Measurements from ENCODE around the gene TELO2.

TELO2 gene

DNA sequence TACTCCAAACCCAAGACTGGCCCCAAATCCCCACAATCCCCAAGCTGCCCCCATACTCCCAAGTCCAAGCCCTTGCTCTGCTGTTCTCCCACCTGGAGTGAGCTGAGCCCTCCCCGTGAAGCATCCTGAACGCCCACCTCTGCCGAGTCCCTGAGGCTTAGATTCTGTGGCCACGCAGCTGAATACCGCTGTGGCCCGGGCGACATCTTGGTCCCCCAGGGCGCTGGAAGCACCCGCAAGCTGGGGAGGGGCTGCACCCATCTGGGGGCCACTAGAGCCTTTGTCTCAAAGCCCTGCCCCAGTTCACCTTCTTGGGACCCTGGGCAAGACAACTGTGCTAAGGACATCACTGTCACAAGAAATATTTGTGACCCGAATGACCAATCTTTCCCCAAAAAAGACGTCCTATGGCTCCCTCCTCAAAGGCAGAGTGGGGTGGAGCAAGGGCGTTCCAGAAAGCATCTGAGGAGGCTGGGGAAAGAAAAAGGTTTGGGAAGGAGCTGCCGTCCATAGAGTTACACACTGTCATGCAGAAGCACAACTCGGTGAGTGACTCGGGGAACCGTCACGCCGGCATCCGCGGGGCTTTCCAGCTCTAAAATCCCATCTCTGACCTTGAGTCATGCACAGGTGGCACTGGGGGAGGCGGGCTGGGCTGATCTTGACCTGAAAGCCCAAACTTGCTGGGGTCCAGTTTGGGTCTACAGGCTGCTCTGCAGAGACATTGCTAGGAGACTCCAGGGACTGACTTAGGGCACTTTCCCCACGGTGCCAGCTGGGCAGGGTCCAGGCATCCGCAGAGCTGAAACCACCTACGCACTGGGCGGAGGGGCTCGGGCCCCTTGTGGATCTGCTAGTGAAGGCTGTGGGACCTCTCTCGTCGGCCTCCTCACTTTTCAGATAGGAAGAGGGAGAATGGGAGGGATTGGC, 11.0 kb upstream of the TELO2 start:
- no peak for DNase-seq

DNA sequence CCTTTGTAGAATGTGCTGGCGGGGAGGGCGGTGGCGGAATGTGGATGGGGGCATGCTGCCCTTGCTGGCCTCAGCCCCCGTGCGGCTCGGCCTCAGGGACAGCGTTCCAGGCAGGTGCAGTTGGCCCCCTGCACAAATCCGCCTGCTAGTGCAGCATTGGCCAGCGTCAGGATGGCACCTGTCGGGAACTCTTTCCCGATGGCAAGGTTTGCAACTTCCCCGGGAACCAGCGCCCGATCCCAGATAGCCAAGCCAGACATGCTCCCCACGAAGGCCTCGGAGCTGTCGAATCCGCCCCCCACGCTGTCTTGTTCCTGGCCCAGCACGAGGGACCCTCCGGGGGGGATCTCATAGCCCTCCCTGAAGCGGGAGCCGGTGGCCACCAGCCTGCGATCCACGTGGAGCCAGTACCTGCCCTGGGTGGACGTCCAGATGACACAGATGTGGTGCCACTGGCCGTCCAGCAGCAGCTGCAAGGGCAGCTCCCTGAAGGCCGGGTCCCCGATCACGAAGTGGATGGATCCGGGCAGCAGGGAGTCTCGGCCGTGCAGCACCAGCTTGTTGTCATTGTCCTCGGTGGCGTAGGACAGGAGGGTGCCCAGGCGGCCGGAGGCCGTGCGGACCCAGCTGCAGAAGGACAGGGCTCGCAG, 7.2 kb upstream of the TELO2 start:
- DNase-seq: no peak

DNA sequence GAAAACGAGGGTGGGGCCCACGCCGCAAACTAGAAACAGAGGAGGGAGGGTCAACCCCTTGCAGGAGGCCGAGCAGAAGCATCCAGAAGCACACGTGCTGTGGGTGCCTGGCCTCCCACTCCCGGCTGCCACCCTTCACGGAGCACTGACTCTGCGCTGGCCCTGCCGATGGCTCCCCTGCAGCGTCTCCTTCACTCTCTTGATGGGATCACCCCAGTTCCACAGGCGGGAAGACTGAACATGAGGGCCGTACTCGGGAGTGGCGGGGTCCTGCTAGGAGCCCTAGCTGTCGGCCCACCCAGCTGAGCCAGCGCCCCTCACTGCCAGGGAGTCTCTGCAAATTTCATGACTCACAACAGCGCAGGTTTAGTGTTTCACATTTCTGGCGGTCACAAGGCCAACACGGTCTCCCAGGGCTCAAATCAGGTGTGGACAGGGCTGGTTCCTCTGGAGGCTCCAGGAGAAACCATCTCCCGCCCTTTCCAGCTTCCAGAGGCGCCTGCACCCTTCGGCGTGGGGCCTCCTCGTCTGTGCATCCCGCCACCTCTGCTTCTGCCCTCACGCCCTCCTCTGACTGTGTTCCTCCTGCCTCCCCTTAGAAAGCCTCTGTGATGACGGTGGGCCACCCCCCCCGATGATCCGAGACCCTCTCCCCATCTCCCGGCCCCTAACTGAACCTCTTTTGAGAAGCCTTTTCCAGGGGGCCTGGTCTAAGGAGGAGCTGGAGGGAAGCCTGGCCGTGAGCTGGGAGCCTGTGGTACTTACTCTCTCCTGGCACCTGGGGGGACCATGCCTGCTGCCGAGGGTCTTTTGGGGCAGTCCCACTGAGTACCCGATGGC, 6.4 kb upstream of the TELO2 start:
- no peak for DNase-seq

DNA sequence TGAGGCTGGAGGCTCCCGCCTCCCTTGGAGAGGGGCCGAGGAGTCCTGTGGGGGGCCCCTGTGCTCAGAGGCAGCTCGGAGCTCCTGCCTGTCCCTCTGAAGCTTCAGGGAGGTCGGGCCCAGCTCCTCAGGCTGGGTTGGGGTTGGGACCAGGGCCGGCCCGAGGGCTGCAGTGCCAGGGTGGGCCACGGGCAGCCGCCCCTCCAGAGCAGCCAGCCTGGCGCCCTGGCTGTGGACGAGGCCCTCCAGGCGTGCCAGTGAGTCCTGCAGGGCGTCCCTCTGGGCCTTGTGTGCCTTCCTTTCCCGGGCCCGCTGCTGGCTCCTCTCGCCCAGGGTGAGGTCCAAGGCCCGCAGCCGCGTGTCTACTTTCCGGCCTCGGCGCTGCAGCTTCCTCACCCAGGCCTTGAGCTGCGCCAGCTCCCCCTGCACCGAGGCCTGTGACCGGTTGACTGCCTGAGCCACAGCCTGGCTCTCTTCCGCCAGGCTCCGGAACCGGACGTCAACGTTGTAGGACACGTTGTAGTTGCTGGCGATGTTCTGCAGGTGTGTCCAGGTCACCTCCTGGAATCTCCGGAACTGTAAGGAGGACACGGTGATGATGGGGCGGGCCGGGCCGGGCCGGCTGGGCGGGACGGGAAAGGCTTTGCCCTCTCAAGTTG, 5.6 kb upstream of the TELO2 start:
- no peak for DNase-seq

DNA sequence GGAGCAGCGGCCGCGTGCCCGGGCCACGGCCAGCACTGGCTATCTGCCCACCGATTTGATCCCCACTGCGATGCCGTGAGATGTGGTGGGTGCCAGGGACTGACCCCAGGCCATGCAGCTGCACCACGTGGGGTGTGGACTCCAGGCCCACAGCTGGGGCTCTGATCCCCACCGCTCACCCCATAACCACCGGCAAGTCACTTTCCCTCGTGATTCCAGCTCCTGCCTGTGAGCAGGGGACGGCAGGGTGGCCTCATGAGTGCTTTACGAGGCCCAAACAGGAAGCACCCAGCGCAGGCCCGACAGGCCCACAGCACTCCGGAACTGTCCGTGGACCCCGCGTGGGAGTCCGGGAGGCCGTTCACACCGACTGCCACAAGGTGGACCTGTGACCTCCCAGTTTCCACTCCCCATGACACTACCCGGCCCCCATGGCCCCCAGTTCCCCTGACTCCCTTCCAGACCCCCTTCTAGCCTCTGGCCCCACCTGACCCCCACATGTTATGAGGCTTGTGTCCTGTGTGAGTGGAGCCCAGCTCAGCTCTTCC, 5.0 kb upstream of the TELO2 start:
- no peak for DNase-seq

DNA sequence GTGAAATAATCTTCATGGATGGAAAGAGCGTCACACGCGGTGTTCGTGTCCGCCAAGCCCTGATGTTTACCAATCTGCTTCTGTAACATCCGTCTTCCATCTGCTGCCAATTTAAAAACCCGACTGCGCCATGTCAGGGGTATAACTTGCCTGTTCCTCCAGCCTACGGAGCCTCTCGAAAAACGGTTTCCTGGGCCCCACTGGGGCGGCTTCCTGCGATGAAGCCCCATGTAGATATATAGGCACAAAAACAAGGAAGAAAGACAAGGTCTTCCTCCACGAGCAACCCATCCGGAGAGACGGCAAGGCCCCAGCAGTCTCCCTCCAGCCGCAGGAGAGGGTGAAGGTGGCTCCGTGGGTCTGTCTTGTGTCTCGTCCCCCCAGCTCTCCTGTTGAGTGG, 4.5 kb upstream of the TELO2 start, which contains the start of gene PTX4:
PTX4 (minus strand) TSS at position 326 of the 400 bp plus-strand sequence; CDS start at position 291, 35 bp downstream.
- no peak for DNase-seq

DNA sequence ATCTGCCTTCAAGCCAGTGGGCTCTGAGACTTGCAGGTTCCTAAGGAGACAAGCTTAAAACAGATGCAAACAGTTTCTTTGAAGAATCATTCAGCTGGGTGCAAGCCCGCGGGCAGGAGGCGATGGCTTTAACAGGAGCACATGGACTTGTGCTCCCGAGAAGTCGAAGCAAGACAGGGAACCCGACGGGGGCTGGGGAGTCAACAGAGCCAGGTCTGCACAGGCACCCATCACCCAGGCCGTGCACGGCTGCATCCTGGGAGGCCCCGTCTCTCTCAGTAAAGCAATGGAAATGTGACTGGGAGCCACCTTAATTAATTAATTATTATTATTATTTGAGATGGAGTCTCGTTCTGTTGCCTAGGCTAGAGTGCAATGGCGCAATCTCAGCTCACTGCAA, 4.1 kb upstream of the TELO2 start:
- DNase-seq: no peak

DNA sequence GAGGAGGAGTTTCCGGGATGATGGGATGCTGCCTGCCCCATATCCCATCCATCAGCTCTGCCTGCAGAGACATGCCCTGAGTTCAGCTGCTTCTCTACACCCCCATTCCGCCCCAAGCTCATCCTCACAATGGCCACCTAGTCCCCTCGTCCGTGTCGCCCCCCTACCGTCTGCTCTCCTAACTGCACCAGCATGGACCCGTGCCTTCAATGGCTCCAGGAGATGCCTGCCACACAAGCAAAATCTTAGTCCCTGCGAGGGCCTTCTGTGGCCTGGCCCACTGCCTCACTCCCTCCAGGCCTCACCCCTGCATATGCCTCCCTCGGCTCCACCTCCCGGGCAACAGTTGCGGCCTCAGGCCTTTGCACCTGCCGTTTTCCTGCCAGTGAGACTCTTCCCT, 1.8 kb upstream of the TELO2 start:
- no peak for DNase-seq

DNA sequence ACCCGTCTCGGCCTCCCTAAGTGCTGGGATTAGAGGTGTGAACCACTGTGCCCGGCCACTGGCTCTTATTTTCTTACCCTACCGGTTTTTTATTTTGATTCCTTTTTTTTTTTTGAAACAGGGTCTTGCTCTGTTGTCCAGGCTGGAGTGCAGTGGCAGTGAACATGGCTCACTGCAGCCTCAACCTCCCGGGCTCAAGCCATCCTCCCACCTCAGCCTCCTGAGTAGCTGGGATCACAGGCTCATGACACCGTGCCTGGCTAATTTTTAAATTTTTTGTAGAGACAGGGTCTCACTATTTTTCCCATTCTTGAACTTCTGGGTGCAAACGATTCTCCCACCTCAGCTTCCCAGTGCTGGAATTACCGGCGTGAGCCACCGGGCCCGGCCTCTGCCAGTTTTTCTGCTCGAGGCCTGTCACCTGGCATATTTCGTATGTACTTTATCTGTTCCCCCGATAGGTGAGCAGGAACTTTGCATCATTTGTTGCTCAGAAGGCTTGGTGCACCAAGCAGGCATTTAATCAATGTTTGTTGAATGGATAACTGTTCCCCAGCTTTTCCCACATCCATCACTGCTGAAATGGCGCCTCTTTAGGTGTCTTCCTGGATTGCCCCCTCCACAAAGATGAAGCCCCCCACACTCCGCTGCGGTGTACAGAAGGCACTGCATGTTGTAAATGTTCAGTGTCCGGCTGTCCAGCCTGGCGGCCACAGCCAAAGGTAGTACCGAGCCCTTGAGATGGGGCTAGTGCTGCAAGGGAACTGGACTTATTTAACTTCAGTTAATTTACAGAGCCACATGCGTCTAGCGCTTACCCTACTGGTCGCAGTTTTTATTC, 858 bp upstream of the TELO2 start:
- DNase-seq: no peak

DNA sequence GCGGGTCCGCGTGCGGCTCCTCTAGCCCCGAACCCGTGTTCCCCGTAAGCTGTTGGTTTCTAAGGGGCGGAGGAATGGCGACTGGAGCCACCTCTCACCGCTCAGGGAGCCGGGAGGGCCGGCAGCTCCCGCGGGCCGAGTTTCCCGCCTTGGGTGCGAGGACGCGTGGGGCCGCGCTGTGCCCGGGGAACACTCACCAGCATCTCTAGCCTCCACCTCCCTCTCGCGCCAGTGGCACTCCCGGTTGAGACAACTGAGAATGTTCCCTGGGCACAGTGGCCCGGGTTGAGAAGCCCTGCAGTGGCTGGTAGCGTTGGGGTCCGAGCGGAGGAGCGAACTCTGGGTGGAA, 560 bp downstream of the TELO2 start:
- no peak for DNase-seq

DNA sequence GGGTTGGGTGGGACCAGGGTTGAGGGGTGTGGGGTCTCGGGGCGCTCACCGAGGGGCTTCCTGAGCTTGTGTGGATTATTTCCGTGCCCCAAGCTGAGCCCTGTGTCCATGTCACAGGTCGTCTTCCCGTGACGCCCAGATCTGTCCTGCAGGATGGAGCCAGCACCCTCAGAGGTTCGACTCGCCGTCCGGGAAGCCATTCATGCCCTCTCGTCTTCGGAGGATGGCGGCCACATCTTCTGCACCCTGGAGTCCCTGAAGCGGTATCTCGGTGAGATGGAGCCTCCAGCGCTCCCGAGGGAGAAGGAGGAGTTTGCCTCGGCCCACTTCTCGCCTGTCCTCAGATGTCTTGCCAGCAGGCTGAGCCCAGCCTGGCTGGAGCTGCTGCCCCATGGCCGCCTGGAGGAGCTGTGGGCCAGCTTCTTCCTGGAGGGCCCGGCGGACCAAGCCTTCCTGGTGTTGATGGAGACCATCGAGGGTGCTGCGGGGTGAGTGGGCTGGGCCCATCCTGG, 1.0 kb downstream of the TELO2 start:
- DNase-seq: no peak

DNA sequence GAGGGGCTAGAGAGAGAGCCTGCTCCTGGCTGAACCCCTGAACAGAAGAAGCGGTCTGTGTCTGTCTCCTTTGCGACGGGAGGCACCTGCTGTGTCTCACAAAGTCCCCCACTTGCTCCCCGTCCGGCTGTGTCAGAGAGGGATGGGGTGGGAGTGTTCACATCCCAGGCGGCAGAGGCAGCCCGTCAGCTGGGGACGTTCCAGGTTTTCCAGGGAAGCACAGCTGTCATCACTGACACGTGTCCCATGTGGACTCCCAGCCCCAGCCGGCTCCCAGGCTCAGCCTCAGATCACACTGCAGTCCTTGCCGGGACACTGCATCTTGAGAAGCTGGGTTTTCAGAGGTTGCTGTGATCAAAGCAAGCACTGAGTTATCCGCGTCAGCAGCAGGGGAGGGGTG, 1.6 kb downstream of the TELO2 start:
- DNase-seq: no peak

DNA sequence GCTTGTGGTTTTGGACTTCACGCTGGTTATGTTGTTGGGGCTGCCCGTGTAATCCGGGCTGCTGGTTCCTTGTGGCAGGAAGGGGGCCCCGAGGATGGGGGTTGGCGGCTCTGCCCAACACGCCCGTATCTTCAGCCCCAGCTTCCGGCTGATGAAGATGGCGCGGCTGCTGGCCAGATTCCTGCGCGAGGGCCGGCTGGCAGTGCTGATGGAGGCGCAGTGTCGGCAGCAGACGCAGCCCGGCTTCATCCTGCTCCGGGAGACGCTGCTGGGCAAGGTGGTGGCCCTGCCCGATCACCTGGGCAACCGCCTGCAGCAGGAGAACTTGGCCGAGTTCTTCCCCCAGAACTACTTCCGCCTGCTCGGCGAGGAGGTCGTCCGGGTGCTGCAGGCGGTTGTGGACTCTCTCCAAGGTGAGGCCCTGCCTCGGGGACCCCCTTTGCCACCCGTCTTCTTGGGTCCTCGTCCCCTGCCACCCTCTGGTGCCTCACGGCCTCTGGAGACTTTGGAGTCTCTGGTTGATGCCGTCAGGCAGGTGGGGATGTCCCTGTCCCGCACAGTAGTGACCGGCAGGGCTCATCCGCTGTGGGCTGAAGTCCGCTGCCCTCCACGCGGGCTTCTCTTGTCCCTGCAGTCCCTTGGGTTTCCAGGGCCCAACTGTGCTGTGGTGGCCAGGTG, 2.2 kb downstream of the TELO2 start:
- no peak for DNase-seq

DNA sequence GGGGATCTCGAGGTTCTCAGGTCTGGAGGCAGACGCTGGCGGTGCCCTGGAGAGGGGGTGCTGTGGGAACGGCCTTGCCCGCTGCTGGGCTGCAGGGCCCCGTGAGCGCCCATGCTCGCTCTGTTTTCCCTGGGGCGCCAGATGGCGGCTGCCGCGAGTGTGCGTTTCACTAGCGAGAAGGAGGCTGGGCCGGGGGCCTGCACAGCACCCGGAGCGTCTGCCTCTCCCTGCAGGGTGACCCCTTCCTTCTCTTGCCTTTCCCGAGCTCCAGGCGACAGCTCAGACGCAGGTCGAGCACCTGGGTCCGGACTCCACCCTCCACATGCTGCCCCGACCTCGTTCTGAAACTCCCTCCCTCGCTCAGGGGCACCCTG, 2.7 kb downstream of the TELO2 start:
- no peak for DNase-seq

DNA sequence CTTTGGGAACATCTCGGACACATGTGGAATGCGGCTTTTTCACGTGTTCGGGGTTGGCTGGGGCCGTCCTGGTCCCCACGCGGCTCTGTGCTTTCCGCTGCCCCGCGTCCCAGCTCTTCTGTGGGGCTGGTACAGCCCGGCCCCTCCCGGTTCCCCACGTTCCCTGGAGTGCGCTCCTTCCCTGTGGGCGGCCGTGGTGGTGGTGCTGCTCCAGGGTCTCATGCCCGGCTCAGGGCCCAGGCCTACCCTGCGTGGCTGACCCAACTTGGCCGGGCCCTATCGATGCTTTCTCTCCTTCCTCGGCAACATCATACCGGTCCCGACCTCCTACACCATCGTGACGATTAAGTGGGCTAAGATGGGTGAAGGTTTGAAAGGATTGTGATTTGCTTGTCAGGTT, 3.3 kb downstream of the TELO2 start:
- no peak for DNase-seq

DNA sequence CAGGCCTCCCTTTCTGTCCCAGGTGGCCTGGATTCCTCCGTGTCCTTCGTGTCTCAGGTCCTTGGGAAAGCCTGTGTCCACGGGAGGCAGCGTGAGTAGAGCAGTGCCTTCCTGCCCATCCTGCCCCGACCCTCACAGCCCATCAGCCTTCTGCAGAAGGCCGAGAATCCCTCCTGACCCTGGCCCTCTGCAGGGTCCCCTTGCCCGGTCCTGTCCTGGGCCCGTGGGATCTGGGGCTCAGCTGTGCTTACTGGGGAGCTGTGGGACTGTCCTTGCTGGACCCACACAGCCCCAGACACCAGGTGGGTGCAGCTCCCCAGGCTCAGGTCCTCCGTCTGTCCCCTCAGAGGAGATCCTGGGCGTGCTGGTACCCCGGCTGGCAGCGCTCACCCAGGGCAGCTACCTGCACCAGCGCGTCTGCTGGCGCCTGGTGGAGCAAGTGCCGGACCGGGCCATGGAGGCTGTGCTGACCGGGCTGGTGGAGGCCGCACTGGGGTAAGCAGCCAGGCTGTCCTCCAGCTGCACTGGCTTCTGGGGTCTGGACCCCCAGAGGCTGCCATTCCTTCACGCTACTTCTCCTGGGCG, 3.9 kb downstream of the TELO2 start:
- DNase-seq: no peak

DNA sequence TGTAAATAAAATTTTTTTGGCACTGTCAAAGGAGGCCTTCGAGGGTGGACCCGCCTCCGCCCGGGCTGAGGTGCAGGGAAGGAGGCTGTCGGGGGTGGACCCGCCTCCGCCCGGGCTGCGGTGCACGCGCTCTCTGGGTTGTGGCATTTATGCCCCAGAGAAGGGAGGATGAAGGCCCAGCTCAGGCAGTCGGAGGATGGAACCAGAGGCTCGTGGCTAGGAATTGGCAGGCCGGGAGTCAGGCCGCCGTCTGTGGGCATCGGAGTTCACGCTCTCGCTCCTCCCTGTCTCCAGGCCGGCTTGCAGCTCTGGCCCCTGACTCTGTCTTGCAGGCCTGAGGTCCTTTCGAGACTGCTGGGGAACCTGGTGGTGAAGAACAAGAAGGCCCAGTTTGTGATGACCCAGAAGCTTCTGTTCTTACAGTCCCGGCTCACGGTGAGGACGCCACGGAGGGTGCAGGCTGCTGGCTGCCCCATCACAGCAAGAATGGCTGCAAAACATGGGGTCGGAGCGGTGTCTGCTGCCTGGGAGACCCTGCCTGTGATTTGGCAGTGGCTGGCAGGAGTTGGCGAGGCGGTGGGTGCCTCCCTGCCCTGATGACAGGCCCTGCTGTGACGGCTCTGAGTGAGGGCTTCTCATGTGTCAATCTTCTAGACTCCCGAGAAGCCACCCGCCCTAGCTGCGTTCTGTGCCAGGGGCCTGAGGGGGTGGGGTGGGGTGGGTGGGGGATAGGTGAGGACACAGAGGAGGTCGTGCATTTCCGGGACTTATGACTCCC, 5.9 kb downstream of the TELO2 start:
- no peak for DNase-seq

DNA sequence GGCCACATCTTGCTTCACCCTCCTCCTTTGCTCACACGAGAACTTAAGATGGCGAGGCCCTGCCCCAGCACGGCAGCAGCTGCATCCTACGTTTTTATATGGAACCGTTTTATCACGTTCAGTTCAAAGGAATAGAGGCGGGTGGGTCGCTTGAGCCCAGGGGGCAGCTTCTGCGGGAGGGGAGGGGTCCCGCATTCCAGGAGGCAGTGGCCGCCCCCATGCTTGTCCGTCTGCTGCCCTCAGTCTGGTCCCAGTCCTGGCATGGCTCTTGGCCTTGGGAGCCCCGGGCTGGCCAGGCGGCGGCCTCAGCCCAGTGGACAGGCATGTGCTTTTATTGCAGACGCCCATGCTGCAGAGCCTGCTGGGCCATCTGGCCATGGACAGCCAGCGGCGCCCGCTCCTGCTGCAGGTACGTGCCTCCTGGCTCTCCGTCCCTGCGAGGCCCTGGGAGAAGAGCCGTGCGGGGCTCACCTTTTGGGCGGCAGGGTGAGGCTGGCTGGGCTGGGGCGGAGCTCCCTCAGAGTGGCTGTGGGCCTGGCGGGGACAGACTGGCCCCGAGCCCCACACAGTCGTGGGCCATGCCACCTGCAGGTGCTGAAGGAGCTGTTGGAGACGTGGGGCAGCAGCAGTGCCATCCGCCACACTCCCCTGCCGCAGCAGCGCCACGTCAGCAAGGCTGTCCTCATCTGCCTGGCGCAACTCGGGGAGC, 6.8 kb downstream of the TELO2 start:
- no peak for DNase-seq

Measured in NCI-H1105 (cell line).